Lower leg skin (tissue), 3 donors: ENCODE data around the gene DCAF15.

Experiments used
- POLR2A ChIP-seq, 2 donors: fragments of 450-650 bp; IDR thresholded peaks; one replicate each; pipeline ENCODE4 v1.6.1; 2016 to 2017; ENCODE audit warnings: antibody characterized with exemption in 2 of 2, mild to moderate bottlenecking in 1 of 2, moderate library complexity in 1 of 2
- TF ChIP-seq, protein P1 (sequence below), 3 donors: fragments of 450-650 bp; IDR thresholded peaks; one replicate each; pipeline ENCODE4 v1.5.1; 2016; ENCODE audit warnings: antibody characterized with exemption in 3 of 3, mild to moderate bottlenecking in 3 of 3, moderate library complexity in 2 of 3

- TF ChIP-seq, protein P1, sequence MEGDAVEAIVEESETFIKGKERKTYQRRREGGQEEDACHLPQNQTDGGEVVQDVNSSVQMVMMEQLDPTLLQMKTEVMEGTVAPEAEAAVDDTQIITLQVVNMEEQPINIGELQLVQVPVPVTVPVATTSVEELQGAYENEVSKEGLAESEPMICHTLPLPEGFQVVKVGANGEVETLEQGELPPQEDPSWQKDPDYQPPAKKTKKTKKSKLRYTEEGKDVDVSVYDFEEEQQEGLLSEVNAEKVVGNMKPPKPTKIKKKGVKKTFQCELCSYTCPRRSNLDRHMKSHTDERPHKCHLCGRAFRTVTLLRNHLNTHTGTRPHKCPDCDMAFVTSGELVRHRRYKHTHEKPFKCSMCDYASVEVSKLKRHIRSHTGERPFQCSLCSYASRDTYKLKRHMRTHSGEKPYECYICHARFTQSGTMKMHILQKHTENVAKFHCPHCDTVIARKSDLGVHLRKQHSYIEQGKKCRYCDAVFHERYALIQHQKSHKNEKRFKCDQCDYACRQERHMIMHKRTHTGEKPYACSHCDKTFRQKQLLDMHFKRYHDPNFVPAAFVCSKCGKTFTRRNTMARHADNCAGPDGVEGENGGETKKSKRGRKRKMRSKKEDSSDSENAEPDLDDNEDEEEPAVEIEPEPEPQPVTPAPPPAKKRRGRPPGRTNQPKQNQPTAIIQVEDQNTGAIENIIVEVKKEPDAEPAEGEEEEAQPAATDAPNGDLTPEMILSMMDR (IDR thresholded peaks at IDR 0.05) = no peak
- no peak for TF ChIP-seq POLR2A (IDR thresholded peaks at IDR 0.05)
Observed at GRCh38 chr19:13929956-13930355, 22.4 kb upstream of the DCAF15 start.
